Glomerular visceral epithelial cell (primary cell): Measurements from ENCODE around the gene APOE.
"Not testable (repeated sequence)": the region's sequence is repeated elsewhere in the genome, so short reads cannot be mapped to it uniquely, and the experiment has no call there.

Experiments
- DNase-seq: peaks from one replicate; pipeline ENCODE4 v3.0.0-alpha.2; 2016; ENCODE audit errors: extremely low spot score

APOE gene

GRCh38 chr19:44884566-44884965 is 21.0 kb upstream of the APOE start:
- no peak for DNase-seq

- DNase-seq = no peak
These were observed 19.5 kb upstream of the APOE start for GRCh38 chr19:44886141-44886540.

- DNase-seq = no peak
These were observed 17.9 kb upstream of the APOE start for GRCh38 chr19:44887648-44888047.

- not testable (repeated sequence) for DNase-seq
These were observed 17.3 kb upstream of the APOE start for GRCh38 chr19:44888335-44888734.

- DNase-seq = no peak
These were observed 15.7 kb upstream of the APOE start for GRCh38 chr19:44889830-44890365.

- peak; percentile 100 for DNase-seq
These were observed 15.1 kb upstream of the APOE start for GRCh38 chr19:44890366-44891015.

- no peak for DNase-seq
These were observed 14.3 kb upstream of the APOE start, which contains the start of gene TOMM40 for GRCh38 chr19:44891016-44891882. Gene TOMM40 (plus strand): TSS chr19:44891254. CDS start chr19:44891416, 162 bp downstream.

GRCh38 chr19:44892932-44893331 is 12.7 kb upstream of the APOE start:
- DNase-seq = no peak

GRCh38 chr19:44893332-44894051 is 12.1 kb upstream of the APOE start:
- DNase-seq = no peak

- DNase-seq = no peak
These were observed 11.6 kb upstream of the APOE start for GRCh38 chr19:44894052-44894400.

GRCh38 chr19:44894946-44895345 is 10.7 kb upstream of the APOE start:
- DNase-seq = no peak

- no peak for DNase-seq
These were observed 7.8 kb upstream of the APOE start for GRCh38 chr19:44897835-44898234.

- no peak for DNase-seq
These were observed 5.0 kb upstream of the APOE start for GRCh38 chr19:44900328-44901244.

GRCh38 chr19:44903216-44903601 is 2.4 kb upstream of the APOE start:
- no peak for DNase-seq

GRCh38 chr19:44903602-44904425 is 1.8 kb upstream of the APOE start:
- peak; percentile 67 for DNase-seq

- DNase-seq = no peak
These were observed 1.1 kb upstream of the APOE start for GRCh38 chr19:44904426-44904994.

- DNase-seq = no peak
These were observed 2.0 kb downstream of the APOE start for GRCh38 chr19:44907613-44908012.

GRCh38 chr19:44908074-44908835 is 2.7 kb downstream of the APOE start:
- DNase-seq = no peak

GRCh38 chr19:44908836-44909261 is 3.3 kb downstream of the APOE start:
- DNase-seq = no peak
